Pancreas (tissue), 10 donors: ENCODE measurements around the gene HNMT. TPM values are rescaled to one million over a fixed set of nuclear protein-coding genes. Genes with fewer than 3 reads are reported as not detected.

Experiments
- ATAC-seq, 4 donors: fragments of 200-7000 bp; cut with Tn5 transposase; one replicate each; pipeline versions ENCODE4 v1.8.0 to v1.9.1; 2020; ENCODE audit warnings: mild to moderate bottlenecking in 4 of 4, moderate library complexity in 4 of 4
- DNase-seq, 6 donors: peaks; one replicate each; pipeline ENCODE4 v3.0.0-alpha.2; 2020
- FAIRE-seq: peaks from 2 replicates; lab custom pipeline; 2012; peaks lifted over from hg19 to GRCh38; lab: Jason Lieb, UNC
- H3K27ac ChIP-seq, 4 donors: fragments of 200-600 bp; sonication (generic); 1 replicate in 3 of 4; 2 replicates in 1 of 4; pipeline versions ENCODE4 v1.5.0 to v1.8.0; 2020
- H3K27me3 ChIP-seq, 4 donors: fragments of 200-600 bp; one replicate each; pipeline ENCODE4 v1.8.0; 2021
- H3K36me3 ChIP-seq, 3 donors: fragments of 200-600 bp; sonication (generic) in 1 of 3; one replicate each; pipeline versions ENCODE4 v1.5.0 to v1.8.0; 2020 to 2021
- H3K4me1 ChIP-seq, 3 donors: fragments of 200-600 bp; one replicate each; pipeline ENCODE4 v1.8.0; 2021
- H3K4me3 ChIP-seq, 4 donors: fragments of 200-600 bp; sonication (generic) in 2 of 4; one replicate each; pipeline versions ENCODE4 v1.5.0 to v1.8.0; 2020 to 2021
- H3K9me3 ChIP-seq, 4 donors: fragments of 200-600 bp; one replicate each; pipeline ENCODE4 v1.8.0; 2021
- CTCF ChIP-seq, 4 donors: fragments of 200-600 bp; sonication (generic) in 3 of 4; IDR thresholded peaks; one replicate each; pipeline versions ENCODE4 v1.5.0 to v1.8.0; 2021; ENCODE audit warnings: antibody characterized with exemption in 4 of 4
- WGBS, 2 donors: extraction: QIAGEN DNeasy Blood & Tissue Kit; methylation state at CpG; one replicate each; pipeline ENCODE4 v1.1.7; 2013; 5-methylcytosine and 5-hydroxymethylcytosine counted together
- intact Hi-C, 3 donors: fragments of 100-400 bp; cut with DNase I; formaldehyde crosslinking; loops; one replicate each; pipeline versions ENCODE4 v1.11.1 to v1.14.2; 2022
- polyA plus RNA-seq, 2 donors: library from polyadenylated mRNA; stranded (reverse); fragments of 200-250 nt; gene quantifications; one replicate each; pipeline ENCODE4 v1.2.3, GENCODE V29; 2013
- total RNA-seq, 6 donors: library from RNA; stranded (reverse); fragmentation: NEBNext Ultra II Directional in 4 of 6; extraction: Animal tissue kit (Norgen Biotek cat#: 25700) in 4 of 6; gene quantifications; one replicate each; pipeline versions ENCODE4 v1.2.1 to v1.2.4, GENCODE V29; 2021 to 2023
- donor health status: healthy with polysubstance abuse.
- donor health status: DM: no; HTN: no; CAD: no; lungs with moderate emphysema.
- donor health status: DM: no; HTN: no; CAD: no.
- donor health status: control.
- donor health status: control.
- donor health status: Bipolar disorder and iron deficiency.
- donor health status: DM: yes; HTN: yes; CAD: no.
- donor health status: DM: no; HTN: no; CAD: no.
- donor health status: DM: no; HTN: no; CAD: no.
- donor health status: DM: yes; HTN: yes; CAD: no.

The HNMT gene
- total and polyA plus RNA-seq, 8 donors, result 14.8 to 44.6 (median 25.1) TPM

- DNase-seq (no peak), ATAC-seq (no peak), FAIRE-seq (no peak)
- H3K27ac ChIP-seq, result peak overlapping the region in 1 of 4 donors; percentile 13
- intact Hi-C loops, result loop anchor here in 1 of 3 donors (10.0 kb wide), 1 partner anchor 153 kb away; no protein-coding TSS in a partner anchor
- 47 to 50% methylated on average over 3 of the region's 3 CpGs for WGBS, 2 donors
- no peak for TF ChIP-seq CTCF (IDR thresholded peaks at IDR 0.05)
- no peaks in the 10 kb centered on the region for H3K27me3 ChIP-seq
- peaks cover 0 to 7% (median 0%) of the 10 kb centered on the region in 3 donors for H3K4me1 ChIP-seq
- H3K4me3 ChIP-seq, result no peak overlapping the region
- no peaks in the 10 kb centered on the region for H3K9me3 ChIP-seq
- no peaks in the 10 kb centered on the region for H3K36me3 ChIP-seq
Measured at GRCh38 chr2:137942037-137942832, 22.0 kb upstream of the HNMT start.

GRCh38 chr2:137942833-137943677, 21.2 kb upstream of the HNMT start:
- TF ChIP-seq CTCF (IDR thresholded peaks at IDR 0.05), result no peak
- DNase-seq, result no peak
- Histone ChIP-seq H3K36me3 (no peaks in the 10 kb centered on the region), H3K27ac (peak overlapping the region in 1 of 4 donors; percentile 13), H3K4me1 (peaks cover 0 to 7% (median 4%) of the 10 kb centered on the region in 3 donors), H3K4me3 (no peak overlapping the region), H3K9me3 (no peaks in the 10 kb centered on the region), H3K27me3 (no peaks in the 10 kb centered on the region)
- ATAC-seq, result peak in 1 of 4 donors; percentile 26
- intact Hi-C loops, result loop anchor here in 1 of 3 donors (10.0 kb wide), 1 partner anchor 152 kb away; no protein-coding TSS in a partner anchor
- FAIRE-seq, result no peak
- 60 to 62% methylated on average over 6 of the region's 6 CpGs for WGBS, 2 donors

- FAIRE-seq (no peak), DNase-seq (no peak), ATAC-seq (no peak)
- no peak for TF ChIP-seq CTCF (IDR thresholded peaks at IDR 0.05)
- Histone ChIP-seq H3K27ac (no peak overlapping the region), H3K27me3 (no peaks in the 10 kb centered on the region), H3K4me3 (no peak overlapping the region), H3K36me3 (no peaks in the 10 kb centered on the region), H3K4me1 (peaks cover 0 to 7% (median 4%) of the 10 kb centered on the region in 3 donors), H3K9me3 (no peaks in the 10 kb centered on the region)
- intact Hi-C loops, result loop anchor here in 1 of 3 donors (10.0 kb wide), 1 partner anchor 151 kb away; no protein-coding TSS in a partner anchor
- 92 to 98% methylated on average over 2 of the region's 2 CpGs for WGBS, 2 donors
Measured at GRCh38 chr2:137943678-137944347, 20.5 kb upstream of the HNMT start.

GRCh38 chr2:137944714-137945113, 19.6 kb upstream of the HNMT start:
- no peak for ATAC-seq
- TF ChIP-seq CTCF (IDR thresholded peaks at IDR 0.05), result no peak
- no peaks in the 10 kb centered on the region for H3K27me3 ChIP-seq
- H3K9me3 ChIP-seq, result no peaks in the 10 kb centered on the region
- peaks cover 0 to 7% (median 4%) of the 10 kb centered on the region in 3 donors for H3K4me1 ChIP-seq
- intact Hi-C loops, result loop anchor here in 1 of 3 donors (10.0 kb wide), 1 partner anchor 150 kb away; no protein-coding TSS in a partner anchor
- H3K27ac ChIP-seq, result no peak overlapping the region
- H3K36me3 ChIP-seq, result no peaks in the 10 kb centered on the region
- no peak for FAIRE-seq
- H3K4me3 ChIP-seq, result no peak overlapping the region
- WGBS, 2 donors, result 57 to 83% methylated on average over 5 of the region's 5 CpGs
- DNase-seq, result no peak
